GM18498 (cell line): ENCODE data around the gene BBS7.
A peak's percentile ranks its signal among the peaks of the same experiment; 100 is the strongest.

Source experiments
- ATAC-seq: cut with Tn5 transposase; IDR thresholded peaks from one replicate; pipeline ENCODE4 v1.9.1; 2021; ENCODE audit warnings: mild to moderate bottlenecking, moderate library complexity; ENCODE audit not compliant: unreplicated experiment

The BBS7 gene

GRCh38 chr4:121794505-121795188, 75.6 kb downstream of the BBS7 start:
- ATAC-seq, result no peak

- no peak for ATAC-seq
Observed at GRCh38 chr4:121792966-121793365, 77.3 kb downstream of the BBS7 start.

GRCh38 chr4:121791481-121791880, 78.8 kb downstream of the BBS7 start:
- no peak for ATAC-seq

GRCh38 chr4:121790976-121791375, 79.3 kb downstream of the BBS7 start:
- ATAC-seq, result no peak

- no peak for ATAC-seq
Observed at GRCh38 chr4:121789960-121790829, 80.1 kb downstream of the BBS7 start.

- no peak for ATAC-seq
Observed at GRCh38 chr4:121789455-121789854, 80.8 kb downstream of the BBS7 start.

GRCh38 chr4:121788896-121789295, 81.4 kb downstream of the BBS7 start:
- ATAC-seq, result peak; percentile 92

GRCh38 chr4:121786221-121786620, 84.1 kb downstream of the BBS7 start:
- no peak for ATAC-seq

- no peak for ATAC-seq
Observed at GRCh38 chr4:121785479-121785878, 84.8 kb downstream of the BBS7 start.

- ATAC-seq, result no peak
Observed at GRCh38 chr4:121784975-121785374, 85.3 kb downstream of the BBS7 start.

- ATAC-seq, result no peak
Observed at GRCh38 chr4:121784401-121784800, 85.9 kb downstream of the BBS7 start.

- ATAC-seq, result no peak
Observed at GRCh38 chr4:121783210-121783609, 87.1 kb downstream of the BBS7 start.

- ATAC-seq, result no peak
Observed at GRCh38 chr4:121778991-121779628, 91.2 kb downstream of the BBS7 start.

GRCh38 chr4:121777625-121778024, 92.6 kb downstream of the BBS7 start:
- ATAC-seq, result no peak

GRCh38 chr4:121776610-121777401, 93.5 kb downstream of the BBS7 start:
- no peak for ATAC-seq
